Activated naive CD4-positive, alpha-beta T cell treated with anti-CD3 and anti-CD28 coated beads for 36 hours (primary cell): ENCODE data around the gene PRRC2C. TPM values are rescaled to one million over a fixed set of nuclear protein-coding genes. Genes with fewer than 3 reads are reported as not detected.

ENCODE experiments used
- total RNA-seq, 2 experiments: library from RNA; stranded (reverse); gene quantifications; one replicate each; pipeline ENCODE4 v1.2.3, GENCODE V29; 2021

Gene PRRC2C
- total RNA-seq, 2 experiments from 2014 or later = 199 to 206 TPM

Other genes starting within 250 kb of the PRRC2C start
- gene FMO1, start 237.0 kb upstream of the PRRC2C start, total RNA-seq = not detected
- 1 to 10 TPM; 2.0 to 2.1 TPM for gene FMO4, start 171.3 kb upstream of the PRRC2C start, total RNA-seq
- gene MYOCOS, start 136.7 kb downstream of the PRRC2C start, total RNA-seq = not detected
- not detected for gene MYOC, start 167.2 kb downstream of the PRRC2C start, total RNA-seq